ENCODE data around the gene FLNB. TPM values are rescaled to one million over a fixed set of nuclear protein-coding genes. Genes with fewer than 3 reads are reported as not detected.

The FLNB gene
- total and polyA plus RNA-seq, 2 experiments from 2014 or later, result 69.4 to 172 TPM

DNA sequence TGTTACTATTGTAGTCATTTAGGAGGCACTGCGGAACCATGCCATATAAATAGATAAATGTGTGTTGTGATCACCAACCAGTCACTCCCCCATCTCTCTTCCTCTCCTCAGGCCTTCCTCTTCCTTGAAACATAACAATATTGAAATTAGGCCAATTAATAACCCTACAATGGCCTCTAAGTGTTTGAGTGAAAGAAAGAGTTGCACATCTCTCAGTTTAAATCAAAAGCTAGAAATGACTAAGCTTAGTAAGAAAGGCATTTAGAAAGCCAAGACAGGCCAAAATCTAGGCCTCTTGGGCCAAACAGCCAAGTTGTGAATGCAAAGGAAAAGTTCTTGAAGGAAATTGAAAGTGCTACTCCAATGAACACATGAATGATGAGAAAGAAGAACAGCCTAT is 210.7 kb downstream of the FLNB start:
- Histone ChIP-seq H2AFZ (no peak overlapping the region), H4K20me1 (ENCODE audit: insufficient read depth, poor library complexity, severe bottlenecking) (no peaks in the 10 kb centered on the region), H3K36me3 (replicated peaks; ENCODE audit: insufficient read depth, low read depth) (no peaks in the 10 kb centered on the region), H3K27ac (no peak overlapping the region), H3K9me3 (ENCODE audit: low read depth) (no peaks in the 10 kb centered on the region), H3K27me3 (no peaks in the 10 kb centered on the region), H3K4me1 (ENCODE audit: insufficient read depth) (peaks cover 5% of the 10 kb centered on the region), H3K4me2 (no peak overlapping the region), H3K9me2 (replicated peaks; ENCODE audit: insufficient read depth) (no peaks in the 10 kb centered on the region), H3K4me3 (no peak overlapping the region), H3K79me2 (no peaks in the 10 kb centered on the region)
- TF ChIP-seq CTCF (IDR thresholded peaks at IDR 0.05; ENCODE audit: poor library complexity), result no peak
- TF ChIP-seq EZH2 (IDR thresholded peaks at IDR 0.05; ENCODE audit: borderline replicate concordance), result no peak
- TF ChIP-seq EZH2phosphoT487 (IDR thresholded peaks at IDR 0.05; ENCODE audit: low read depth, severe bottlenecking, unreplicated experiment), result no peak
- 96% methylated on average over 1 of the region's 1 CpG for WGBS (ENCODE audit: low lambda C conversion rate, missing lambda C conversion rate)
- DNase-seq (ENCODE audit: low spot score), result no peak

Other genes with a start within 250 kb of the FLNB start
- gene DNASE1L3, start 202.6 kb downstream of the FLNB start, total RNA-seq, result 0.48 and 0.97 TPM in 2 replicates
- gene DNASE1L3, start 202.6 kb downstream of the FLNB start, polyA plus RNA-seq, result 0.99 and 1.8 TPM in 2 replicates
- gene ABHD6, start 229.4 kb downstream of the FLNB start, total RNA-seq, result 19.1 and 25.1 TPM in 2 replicates
- gene ABHD6, start 229.4 kb downstream of the FLNB start, polyA plus RNA-seq, result 13.9 and 24.6 TPM in 2 replicates

Measured in hepatocyte (in vitro differentiated cells).